Fibroblast of peridontal ligament (primary cell): ENCODE measurements around the gene RAMP3.
"Not testable (repeated sequence)": the region's sequence is repeated elsewhere in the genome, so short reads cannot be mapped to it uniquely, and the experiment has no call there.

ENCODE experiments used
- DNase-seq: peaks from one replicate; pipeline ENCODE4 v3.0.0-alpha.2; 2010; ENCODE audit errors: extremely low read depth

The RAMP3 gene

DNA sequence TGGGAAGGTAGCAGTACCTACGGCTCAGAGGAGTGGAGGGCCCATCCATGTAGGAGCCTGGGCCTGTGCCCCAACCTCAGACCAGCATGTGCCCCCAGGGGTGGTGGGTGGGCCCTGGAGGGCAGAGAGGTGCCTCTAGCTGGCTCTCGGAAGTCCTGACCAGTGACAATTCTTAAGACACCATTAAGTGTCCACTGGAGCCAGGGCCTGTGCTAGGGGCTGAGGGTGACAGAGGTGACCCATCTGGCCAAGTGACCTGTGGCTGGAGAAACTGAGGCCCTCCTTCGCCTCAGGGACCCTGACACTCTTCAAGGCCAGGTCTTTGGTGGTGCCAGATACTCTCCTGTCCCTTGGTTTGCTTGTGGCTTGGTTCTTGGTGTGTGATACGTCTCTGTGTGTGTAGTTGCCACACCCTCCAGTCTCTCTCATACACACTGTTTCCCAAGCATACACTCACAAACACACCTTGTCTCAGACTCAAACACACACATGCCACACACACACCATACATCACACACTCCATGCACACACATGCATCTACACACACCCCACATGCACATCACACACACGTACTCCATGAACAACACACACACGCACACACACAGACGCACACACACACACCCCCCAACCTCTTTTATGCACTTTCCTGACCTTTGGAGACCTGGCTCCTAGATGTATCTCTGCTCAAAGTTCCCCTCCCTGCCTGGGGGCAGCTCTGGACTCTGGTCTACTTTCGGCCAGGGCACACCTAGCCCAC, 897 bp upstream of the RAMP3 start:
- DNase-seq, result no peak

DNA sequence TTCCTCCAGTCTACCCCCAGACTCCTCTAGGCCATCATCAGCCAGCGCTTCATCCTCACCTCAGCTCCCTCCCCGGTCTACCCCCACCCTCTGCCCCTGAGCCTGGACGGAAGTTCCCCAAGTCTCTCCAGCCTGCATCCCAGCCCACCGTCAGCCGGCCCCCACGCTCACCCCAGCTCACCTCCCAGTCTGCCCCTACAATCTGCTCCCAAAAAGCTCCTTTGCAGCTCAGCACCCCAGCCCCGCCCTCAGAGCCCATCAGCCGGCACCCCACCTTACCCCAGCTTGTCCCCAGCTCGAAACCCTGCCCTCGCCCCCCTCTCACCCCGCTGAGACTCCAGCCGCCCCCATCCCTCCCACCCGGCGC, 322 bp upstream of the RAMP3 start:
- DNase-seq, result no peak

DNA sequence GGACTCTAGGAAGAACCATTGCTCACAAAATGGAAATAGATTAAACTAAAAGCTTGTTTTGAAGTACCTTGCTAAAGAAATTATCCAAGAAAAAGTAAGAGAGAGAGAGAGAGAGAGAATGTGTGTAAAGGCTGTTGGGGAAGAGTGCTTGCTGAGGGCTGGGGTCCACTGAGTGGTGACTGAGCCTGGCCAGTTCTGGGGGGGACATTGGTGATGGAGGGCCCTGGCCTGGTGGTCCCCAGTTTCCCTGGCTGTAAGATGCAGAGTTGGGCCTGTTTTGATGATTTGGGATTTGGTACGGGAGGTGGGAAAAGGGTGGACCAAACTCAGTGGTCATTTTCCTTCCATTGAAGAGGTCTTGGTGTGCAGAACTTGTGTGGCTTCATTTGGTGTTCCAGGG, 880 bp downstream of the RAMP3 start:
- no peak for DNase-seq

DNA sequence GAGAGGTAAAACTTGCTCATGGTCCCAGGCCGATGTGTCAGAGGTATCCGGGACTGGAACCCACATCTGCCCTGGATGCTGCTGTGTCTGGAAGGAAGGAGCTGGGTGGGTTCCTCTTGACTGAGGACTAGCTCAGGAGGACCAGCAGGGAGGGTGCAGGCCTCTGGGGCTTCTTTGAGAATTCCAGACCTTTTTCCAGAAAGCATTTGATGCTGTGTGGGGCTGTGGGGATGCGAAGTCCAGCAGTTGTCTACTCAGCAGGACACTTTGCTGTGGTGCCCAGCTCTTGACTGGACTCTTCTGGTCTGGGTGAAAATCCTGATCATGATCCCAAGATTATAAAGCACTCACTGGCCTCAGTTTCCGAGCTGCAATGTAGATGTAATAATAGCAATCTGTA, 1.7 kb downstream of the RAMP3 start:
- DNase-seq, result no peak

DNA sequence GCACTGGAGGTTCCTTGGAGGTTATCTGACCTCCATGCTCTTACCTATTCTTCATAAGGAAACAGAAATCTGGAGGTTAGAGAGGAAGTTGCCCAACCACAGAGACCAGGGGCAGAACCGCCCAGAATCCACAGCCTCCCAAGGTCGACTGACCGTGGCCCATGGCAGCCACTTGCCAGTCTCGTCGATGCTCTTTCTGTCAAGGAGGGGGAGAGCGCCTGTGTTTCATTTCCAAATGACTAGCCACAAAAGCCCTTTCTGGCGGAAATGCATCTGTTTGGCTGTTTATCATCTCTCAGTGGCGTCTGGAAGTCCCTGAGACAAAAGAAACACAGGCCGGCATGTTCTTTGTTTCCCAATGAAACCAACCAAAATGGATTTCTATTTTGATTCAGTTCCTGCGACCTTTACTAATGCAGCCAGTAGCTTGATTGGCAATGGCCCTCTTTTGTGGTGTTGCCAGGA, 2.9 kb downstream of the RAMP3 start:
- DNase-seq, result no peak

DNA sequence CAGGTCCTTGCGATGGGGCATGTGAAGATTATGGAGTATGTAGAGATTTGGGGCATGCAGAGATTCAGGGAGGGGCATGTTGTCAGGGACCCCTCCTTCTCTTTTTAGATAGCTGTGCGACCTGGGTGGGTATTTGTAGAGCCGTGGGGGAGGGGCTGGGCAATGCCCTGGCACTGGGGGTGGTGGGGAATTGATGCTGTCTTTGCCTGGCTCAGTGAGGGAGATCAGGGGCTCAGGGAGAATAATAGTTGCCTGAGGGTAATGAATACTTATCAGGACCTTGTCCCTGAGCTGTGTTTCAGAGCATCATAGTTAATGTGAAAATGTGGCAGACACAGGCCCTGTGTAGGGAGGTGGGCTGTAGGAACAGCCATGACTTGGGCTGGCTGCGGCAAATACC, 3.5 kb downstream of the RAMP3 start:
- no peak for DNase-seq

DNA sequence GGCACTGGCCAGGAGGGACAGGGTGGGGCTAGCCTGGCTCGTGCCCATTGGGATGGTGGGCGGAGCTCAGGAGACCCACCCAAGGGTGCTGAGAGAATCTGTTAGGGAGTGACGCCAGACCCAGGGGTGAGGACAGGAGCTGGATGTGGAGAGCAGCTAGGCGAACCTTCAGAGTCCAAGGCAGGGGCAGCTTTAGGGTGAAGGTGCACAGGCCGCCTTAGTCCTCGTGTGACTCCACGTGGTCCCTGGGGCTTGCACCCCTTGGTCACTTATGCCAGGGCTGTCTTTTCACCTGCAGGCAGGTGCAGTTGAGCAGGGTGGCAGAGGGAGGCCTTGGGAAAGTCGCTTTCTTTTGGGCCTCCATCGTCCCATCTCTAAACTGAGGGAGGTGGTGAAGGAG, 4.3 kb downstream of the RAMP3 start:
- DNase-seq, result no peak

DNA sequence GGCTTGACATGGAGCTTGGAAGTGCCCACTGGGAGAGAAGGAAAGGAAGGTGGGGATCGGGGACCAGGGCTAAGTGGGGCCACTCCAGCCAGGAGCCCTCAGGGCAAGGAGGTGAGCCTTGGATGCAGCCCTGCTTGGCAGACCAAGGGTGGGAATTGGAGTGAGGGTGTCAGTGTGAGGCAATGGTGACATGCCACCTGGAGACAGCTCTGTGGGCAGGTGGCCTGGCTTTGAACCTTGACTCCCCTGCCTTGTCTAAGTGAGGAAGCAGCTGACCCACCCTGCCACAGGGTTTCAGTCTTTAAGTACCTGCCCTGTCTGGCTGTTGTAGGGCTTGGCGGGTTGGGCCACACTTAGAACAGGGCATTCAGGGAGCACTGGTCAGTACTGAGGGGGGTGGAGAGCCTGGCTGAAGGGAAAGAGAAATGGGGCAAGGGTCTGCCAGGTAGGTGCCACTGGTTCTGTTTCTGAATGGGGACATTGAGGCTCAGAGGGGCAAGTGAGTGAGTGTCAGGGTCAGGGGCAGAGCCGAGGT, 4.8 kb downstream of the RAMP3 start:
- DNase-seq, result no peak

DNA sequence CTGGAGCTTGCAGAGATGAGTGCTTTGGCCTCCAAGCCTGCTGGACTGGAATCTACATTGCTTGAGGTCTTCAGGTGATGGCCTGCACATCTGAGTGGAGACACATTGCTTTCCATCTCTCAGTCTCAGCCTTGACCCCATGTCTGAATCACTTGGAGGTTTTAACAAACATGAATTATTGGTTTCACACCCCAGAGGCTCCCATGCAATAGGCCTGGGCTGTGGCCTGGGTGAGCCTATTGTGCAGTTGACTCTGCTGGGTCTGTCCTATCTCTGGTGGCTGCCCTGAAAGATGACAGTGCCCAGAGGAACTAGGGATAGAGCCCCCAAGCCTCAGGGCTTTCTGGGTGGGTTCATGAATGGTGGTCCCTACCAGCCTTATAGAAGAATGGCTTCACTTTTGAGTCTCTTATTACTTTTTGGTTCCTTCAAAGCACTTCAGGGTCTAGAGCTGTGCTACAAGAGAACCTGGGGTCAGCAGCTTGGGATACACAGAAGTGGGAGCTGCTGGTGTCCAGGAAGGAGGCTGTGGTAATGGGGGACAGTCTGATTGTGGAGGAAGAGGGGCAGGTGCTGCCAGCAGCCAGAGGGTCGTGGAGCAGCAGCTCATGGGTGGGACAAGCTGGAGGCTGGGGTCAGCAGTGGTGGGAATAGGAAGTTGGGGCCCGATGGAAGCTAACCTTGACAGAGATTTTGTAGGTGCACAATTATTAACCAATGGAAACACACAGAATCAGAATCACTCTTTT, 5.5 kb downstream of the RAMP3 start:
- no peak for DNase-seq

DNA sequence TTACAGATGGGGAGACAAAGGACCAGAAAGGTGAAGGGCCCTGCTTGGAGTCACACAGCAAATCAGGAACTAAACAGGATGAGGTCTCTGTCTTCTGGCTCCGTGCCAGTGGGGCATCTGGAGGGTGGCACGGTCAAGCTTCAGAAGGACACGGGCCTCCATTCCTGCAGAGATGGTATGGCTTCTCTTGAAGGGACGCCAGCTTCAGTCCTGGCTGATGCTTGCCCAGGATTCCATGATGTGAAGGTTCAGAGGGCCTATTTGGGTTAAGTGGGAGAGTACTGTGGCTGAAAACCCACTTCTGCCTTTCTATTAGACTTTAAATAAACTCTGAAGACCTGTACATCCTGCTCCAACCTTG, 6.1 kb downstream of the RAMP3 start:
- no peak for DNase-seq

DNA sequence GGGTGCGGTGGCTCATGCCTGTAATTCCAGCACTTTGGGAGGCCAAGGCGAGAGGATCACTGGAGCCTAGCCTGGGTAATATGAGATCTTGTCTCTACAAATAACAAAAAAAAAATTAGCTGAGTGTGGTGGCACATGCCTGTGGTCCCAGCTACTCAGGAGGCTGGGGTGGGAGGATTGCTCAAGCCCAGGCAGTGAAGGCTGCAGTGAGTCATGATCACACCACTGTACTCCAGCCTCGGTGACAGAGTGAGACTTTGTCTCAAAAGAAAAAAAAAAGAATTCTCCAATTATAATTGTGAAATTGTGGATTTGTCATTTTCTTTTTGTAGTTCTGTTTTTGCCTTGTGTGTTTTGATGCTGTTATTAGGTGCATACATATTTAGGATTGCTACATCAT, 6.7 kb downstream of the RAMP3 start:
- not testable (repeated sequence) for DNase-seq

DNA sequence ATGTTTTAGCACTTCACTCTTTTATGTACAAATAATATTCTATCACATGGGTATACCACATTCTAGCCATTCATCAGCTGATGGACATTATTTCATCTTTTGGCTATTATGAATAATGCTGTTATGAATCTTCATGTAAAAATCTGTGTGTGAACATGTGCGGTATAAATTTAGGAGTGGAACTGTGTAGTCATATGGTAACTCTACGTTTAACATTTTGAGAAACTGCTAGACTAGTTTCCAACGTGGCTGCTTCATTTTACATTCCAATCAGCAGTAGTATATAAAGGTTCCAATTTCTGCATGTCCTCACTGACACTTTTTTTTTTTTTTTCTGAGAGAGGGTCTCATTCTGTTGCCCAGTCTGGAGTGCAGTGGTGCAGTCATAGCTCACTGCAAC, 8.3 kb downstream of the RAMP3 start:
- no peak for DNase-seq

DNA sequence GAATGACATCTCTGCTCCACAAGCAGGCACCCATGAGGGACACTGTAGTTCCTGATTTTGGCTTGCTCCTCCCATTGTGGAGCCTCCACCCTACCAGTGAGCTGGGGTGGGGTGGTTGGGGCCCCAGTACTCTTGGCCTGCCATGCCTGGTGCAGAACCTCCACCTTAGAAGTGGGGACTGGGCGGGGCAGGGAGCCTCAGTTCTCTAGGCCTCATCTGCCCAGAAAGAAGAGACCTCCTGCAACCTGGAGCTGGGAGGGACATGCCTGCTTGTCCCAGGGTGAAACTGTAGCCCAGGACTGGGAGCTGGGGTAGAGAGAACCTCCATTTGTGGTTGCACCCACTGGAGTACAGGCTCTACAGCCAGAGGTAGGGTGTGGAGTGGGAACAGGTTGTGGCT, 14.4 kb downstream of the RAMP3 start:
- DNase-seq, result no peak

DNA sequence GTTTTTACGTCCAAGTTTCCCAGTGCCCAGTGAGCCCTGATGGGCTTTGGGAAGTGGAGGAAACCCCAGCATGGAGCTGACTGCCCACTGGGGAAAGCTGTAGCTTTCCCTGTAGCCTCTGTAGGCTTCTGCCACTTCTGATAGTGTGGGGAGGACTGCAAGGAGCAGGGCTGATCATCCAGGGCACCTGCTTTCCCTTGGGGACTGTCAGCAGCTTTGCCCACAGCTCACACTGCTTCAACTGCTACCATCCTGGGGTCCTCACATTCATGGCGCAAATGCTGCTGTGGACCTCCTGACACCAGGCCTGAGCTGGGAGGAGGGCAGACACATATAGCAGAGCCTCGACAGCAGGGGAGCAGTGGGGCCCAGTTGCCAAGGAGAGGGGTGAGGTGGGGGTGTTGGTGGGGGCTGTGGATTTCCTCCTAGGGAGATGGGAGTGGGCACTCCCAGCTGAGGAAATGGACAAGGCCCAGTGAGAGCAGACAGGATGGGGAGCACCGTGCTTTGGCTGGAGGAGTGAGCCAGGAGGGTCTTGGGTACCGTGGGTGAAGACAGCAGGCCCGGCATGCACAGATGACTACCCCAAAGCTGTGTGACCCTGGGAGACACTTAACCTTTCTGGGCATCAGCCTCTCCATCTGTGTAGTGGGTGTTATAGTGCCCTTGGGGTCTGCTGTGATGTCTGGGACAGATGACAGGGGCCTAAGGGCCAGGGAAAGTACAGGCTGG, 16.2 kb downstream of the RAMP3 start:
- no peak for DNase-seq

DNA sequence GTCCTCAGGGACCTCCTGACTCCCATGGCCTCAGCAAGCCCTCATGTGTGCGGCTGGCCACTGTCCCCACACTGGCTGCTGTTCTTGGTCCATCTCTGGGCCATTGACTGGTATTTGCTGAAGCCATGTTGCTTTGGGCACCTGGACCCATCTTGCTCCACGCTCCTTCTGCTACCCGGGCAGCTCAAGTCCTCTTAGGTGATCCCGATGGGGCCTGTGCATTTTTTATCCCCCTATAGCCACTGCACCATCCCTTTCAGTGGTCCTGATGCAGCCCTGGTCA, 16.7 kb downstream of the RAMP3 start:
- DNase-seq, result no peak

DNA sequence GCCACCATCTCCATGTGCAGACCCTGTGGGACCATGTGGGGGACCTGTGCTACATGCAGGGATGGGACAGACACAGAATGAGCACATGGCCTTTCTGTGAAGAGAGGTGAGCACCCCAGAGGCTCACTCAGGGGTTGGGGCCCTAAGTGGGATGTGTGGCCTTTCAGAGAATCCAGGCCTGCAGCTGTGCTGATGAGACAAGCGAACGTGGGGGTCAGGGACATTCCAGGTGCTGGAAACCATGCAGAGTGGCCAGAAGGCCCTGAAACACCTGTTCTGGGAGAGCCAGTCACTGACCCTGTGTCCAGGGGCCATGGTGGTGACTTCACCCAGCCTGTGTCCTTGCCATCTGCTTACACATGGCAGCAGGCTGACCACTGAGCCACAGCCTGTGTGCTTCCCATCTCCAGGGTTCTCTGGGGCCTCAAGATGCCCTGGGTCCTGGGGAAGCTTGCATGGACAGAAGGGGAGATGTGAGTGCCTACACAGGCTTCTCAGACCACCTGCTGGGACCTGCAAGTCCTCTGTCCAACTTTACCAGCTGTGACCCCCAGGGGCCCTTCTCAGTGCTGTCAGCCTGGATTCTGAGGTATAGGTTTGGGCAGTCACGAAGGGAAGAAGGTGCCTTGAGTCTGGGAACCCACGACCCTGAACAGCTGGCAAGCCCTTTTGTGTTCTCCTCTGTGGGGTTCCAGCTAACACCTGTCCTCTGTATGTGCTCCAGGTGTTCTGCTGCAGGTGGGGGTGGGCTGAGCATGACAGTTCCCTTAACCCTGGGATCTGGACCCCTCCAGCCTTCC, 17.6 kb downstream of the RAMP3 start:
- no peak for DNase-seq

DNA sequence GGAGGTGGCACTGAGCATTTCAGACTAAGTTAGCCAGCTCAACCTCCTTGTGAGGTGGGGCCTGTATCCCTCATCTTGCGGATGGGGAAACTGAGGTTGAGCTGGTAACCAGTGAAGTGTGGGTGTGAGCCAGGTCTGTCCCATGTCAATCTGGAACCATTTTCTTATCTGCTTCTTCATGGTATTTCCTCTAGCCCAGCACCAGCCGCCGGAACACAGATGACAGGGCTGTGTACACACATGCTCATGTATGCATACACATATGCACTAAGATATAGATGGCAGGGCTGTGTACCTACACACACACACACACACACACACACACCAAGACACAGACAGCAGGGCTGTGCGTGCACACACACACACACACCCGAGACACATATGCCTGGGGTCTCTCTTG, 18.5 kb downstream of the RAMP3 start:
- DNase-seq, result no peak

DNA sequence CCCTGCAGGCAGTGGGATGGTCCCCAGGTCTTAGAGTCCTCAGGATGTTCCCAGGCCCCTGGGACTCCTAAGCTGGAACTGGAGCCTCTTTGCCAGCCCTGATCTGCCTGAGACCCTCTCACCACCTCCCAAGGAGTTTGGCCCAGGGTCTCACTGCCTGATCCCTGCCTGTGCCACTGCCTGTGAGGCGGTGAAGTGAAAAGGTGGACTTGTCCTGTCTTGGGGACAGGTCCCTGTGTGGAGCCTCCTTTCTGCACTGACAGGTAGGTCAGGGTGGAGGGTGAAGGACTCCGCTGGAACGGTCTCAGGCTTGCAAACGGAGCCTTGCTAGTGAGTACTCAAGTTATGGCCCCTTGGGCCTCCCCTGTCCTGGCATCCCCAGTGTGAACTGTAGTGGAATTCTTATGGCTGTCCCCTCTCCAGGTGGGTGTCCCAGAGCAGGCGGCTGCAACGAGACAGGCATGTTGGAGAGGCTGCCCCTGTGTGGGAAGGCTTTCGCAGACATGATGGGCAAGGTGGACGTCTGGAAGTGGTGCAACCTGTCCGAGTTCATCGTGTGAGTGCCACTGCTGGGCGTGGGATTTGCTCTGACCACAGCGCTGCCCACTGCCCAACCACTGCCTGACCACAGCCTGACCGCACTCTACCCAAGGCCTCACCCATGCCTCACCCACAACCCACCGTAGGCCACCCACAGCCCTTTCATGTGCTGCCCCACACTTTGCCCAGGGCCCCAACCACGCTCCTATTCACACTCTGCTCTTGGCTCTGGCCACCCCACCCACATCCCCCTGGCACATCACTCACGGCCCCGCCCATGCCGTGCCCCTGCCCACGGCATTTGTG, 19.5 kb downstream of the RAMP3 start:
- no peak for DNase-seq

DNA sequence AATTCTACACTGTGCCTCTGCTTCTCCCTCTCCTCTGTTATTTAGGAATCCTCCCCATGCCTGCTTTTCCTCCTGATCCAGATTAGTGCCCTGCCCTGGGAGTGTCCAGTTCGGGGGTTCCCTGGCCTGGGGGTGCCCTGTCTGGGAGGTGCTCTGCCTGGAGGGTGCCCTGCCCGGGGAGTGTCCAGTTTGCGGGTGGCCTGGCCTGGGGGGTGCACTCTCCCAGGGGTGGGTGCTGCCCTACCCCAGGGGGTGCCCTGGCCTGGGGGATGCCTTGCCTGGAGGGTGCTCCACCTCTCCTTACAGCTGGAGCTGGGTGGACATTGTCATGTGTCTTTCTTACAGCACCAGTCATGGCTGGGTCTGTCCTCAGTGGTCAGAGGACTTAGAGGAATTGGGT, 20.2 kb downstream of the RAMP3 start:
- DNase-seq, result no peak

DNA sequence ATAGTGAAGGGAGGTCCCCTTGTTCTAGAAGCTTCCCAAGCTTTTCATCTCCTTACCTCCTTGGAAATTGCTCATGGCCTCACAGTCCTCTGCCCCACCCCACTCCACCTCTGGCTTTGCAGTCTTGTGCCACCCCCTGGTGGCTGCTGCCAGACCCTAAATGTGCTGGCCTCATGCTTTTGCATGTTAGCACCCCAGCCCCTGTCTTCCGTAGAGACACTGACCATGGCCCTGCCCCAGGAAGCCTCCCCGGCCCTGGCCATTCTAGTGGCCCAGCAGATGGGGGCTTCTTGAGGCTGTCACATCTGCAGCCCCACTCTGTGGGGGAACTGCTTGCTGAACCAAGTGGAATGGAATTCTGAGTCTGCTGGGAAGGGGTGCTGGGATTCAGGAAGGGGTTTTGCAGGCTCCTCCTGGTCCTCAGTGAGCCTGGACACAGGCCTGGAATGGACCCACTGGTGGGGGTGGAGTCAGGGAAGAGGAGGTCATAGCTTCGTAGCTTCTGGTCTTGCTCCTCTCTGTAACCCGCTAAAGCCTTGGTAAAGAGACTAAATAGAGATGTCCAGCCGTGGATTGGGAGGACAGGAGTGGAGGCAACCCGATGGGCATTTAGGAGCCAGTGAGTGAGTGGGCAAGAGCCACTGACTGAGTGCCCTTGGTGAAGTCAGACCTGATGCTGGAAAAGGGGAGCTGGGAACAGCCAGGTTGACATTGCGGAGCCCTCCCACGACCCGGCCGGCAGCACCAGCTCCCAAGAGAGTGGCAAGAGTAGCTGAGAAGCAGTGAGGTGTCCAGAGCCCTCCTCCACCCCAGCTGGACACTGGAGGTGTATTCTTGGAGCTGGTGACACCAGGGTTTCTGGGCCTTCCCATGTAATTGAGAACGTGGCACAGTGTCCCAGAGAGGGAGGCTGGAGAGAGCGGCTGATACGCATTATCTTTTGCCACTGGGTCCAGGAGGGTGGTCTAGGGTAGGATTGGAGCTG, 20.9 kb downstream of the RAMP3 start:
- DNase-seq, result no peak
